HL-60 (cell line): ENCODE results near the gene SELP.
A peak's percentile ranks its signal among the peaks of the same experiment; 100 is the strongest.

Source experiments
- DNase-seq, 2 experiments: peaks; one replicate each; pipeline ENCODE4 v3.0.0-alpha.2; 2010 to 2020; ENCODE audit warnings: low read depth in 1 of 2, low spot score in 1 of 2
- H3K27ac ChIP-seq: fragments of 250-450 bp; sonication (Bioruptor Pico); replicated peaks from 2 replicates; pipeline ENCODE4 v1.5.1; 2020; ENCODE audit warnings: mild to moderate bottlenecking, moderate library complexity
- H3K27me3 ChIP-seq: fragments of 250-450 bp; sonication (Bioruptor Pico); 2 replicates; pipeline ENCODE4 v1.5.1; 2021; ENCODE audit warnings: mild to moderate bottlenecking, moderate library complexity; ENCODE audit not compliant: insufficient read depth, poor library complexity, severe bottlenecking
- H3K4me3 ChIP-seq: replicated peaks from 2 replicates; pipeline ENCODE4 v1.5.1; 2011; ENCODE audit warnings: mild to moderate bottlenecking, control low read depth, low read length; ENCODE audit not compliant: insufficient read depth
- CTCF ChIP-seq: IDR thresholded peaks from one replicate; pipeline ENCODE4 v1.5.1; 2011; ENCODE audit warnings: low read length, control low read depth, inconsistent platforms; ENCODE audit not compliant: insufficient read depth
- GABPA ChIP-seq: IDR thresholded peaks from 2 replicates; pipeline ENCODE4 v1.6.1; 2012; ENCODE audit warnings: low read depth
- POLR2AphosphoS5 ChIP-seq: IDR thresholded peaks from 2 replicates; pipeline ENCODE4 v1.6.1; 2012; ENCODE audit warnings: low read depth
- REST ChIP-seq: IDR thresholded peaks from 2 replicates; pipeline ENCODE4 v1.6.1; 2012; ENCODE audit warnings: low read depth; ENCODE audit not compliant: insufficient replicate concordance
- SPI1 ChIP-seq: IDR thresholded peaks from 2 replicates; pipeline ENCODE4 v1.6.1; 2012; ENCODE audit warnings: low read depth, mild to moderate bottlenecking, borderline replicate concordance

SELP gene

DNA sequence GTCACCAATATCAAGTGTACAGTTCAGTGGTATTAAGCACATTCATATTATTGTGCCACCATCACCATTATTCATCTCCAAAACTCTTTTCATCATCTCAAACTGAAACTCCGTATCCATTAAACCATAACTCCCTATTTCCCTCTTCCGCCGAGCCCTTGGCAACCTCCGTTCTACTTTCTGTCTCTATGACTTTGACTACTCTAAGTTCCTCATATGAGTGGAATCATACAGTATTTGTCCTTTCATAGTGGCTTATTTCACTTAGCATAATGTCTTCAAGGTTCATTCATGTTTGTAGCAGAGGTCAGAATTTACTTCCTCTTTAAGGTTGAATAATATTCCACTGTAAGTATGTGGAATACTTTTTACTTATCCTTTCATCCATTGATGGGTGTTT, 21.7 kb downstream of the SELP start:
- peaks cover 2% of the 10 kb centered on the region for H3K27me3 ChIP-seq
- no peak overlapping the region for H3K4me3 ChIP-seq
- H3K27ac ChIP-seq: no peak overlapping the region
- DNase-seq: no peak
- TF ChIP-seq GABPA (no peak), SPI1 (no peak), POLR2AphosphoS5 (no peak)

- peaks cover 2% of the 10 kb centered on the region for H3K27me3 ChIP-seq
- H3K4me3 ChIP-seq: no peak overlapping the region
- peak; percentile 90 to 96 for DNase-seq
- TF ChIP-seq SPI1 (peak; percentile 92), GABPA (peak; percentile 50), CTCF (no peak), REST (peak; percentile 56), POLR2AphosphoS5 (peak; percentile 97)
- H3K27ac ChIP-seq: no peak overlapping the region
These were observed 25.0 kb downstream of the SELP start for GRCh38 chr1:169604781-169605560.

DNA sequence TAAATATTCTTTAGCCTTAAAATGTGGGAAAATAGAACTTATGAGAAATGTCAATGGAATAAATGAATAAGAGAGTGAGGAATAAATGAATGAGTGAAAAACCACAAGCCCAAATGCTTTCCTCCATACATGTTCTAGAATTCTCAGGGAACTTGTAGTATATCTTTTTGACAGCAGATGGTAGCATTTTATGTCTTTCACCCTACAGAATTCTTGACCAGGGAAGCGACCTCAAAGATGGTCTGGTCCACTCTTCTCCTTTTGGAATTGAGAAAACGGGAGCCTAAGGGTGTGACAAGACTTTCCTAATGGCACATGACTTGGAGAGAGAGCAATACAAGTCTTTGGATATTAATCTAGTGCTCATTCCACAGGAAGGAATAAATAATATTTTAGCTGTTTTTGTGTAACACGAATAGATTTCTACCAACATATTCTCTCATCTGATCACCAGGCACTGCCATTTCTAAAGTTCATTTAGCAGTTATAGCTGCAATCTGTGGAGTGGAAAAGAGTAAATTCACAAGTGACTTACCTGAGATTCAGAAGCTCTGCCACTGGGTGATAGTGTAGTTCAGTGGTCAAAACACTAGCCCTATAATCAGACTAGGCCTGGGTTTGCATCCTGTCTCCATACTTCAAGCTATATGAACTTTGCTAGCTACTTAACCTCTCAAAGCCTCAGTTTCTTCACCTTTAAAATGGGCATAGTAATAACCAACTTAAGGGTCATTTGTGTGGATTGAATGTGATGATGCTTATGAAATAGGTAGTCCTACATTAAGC, 28.6 kb downstream of the SELP start:
- no peak for DNase-seq
- no peak overlapping the region for H3K4me3 ChIP-seq
- H3K27ac ChIP-seq: no peak overlapping the region
- TF ChIP-seq POLR2AphosphoS5: no peak
- TF ChIP-seq SPI1: no peak
- TF ChIP-seq CTCF: peak; percentile 33
- no peak for TF ChIP-seq GABPA
- peaks cover 2% of the 10 kb centered on the region for H3K27me3 ChIP-seq

DNA sequence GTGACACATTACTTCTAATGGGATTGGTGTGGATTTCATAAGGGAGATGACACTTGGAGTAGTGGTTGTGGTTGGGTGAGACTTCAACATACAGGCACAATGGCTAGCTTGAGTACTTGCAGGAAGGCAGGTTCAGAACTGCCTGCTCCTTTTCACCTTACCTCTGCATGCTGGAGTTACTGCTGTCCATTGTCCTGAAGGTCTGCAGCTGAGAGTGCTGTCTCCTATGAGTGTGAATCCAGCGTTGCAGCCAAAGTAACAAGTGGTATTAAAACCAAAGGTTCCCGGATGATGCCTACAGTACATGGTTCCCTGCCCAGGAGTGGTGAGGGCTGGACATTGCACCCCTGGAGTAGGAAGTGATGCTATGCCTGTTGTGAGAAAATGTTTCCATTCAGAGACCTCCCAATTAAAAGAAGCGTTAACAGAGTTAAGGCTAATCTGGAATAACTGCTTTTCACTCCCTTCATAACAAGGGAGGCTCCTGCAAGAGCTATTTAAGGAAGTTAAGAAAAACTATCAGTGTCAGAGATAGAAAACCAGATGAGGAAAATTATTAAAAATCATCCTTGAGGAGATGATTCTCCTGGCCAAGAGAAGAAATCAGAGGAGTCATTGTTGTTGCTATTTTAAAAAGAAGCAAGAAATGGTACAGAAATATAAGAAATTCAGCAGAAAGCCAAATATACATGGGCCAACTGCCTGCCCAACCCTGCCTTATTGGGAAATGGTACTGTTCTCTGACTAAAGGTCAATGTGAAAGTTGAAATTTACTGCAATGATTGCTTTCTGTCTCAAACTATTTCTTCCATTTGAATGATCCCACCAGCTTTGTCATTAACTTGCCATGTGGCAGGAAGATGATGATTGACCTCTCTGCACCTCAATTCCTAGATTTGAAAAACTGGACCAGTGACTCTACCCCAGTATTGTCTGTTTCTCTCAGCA, 33.9 kb downstream of the SELP start:
- no peak overlapping the region for H3K27ac ChIP-seq
- no peak overlapping the region for H3K4me3 ChIP-seq
- DNase-seq: peak in 1 of 2 experiments; percentile 23
- H3K27me3 ChIP-seq: peaks cover 8% of the 10 kb centered on the region
- TF ChIP-seq REST: peak; percentile 98
- no peak for TF ChIP-seq POLR2AphosphoS5
